HCT116 (cell line): ENCODE data around the gene AGPS. TPM values are rescaled to one million over a fixed set of nuclear protein-coding genes. Genes with fewer than 3 reads are reported as not detected.

Source experiments
- ATAC-seq: fragments of 200-7000 bp; cut with Tn5 transposase; 2 replicates; pipeline ENCODE4 v1.9.1; 2020; ENCODE audit warnings: mild to moderate bottlenecking, moderate library complexity
- BruUV-seq: library from RNA; stranded (reverse); fragments of 400-500 nt; replicated peaks from 2 replicates; lab custom pipeline; 2021; lab: Mats Ljungman, UMichigan
- CTCF ChIA-PET: fragments of 300-600 bp; sonication (Branson Sonifier 250); formaldehyde crosslinking; loops from one replicate; lab custom pipeline; 2021; ENCODE audit warnings: antibody characterized with exemption; lab: Charles Lee
- POLR2A ChIA-PET: fragments of 300-600, 350-600 bp; sonication (Branson Sonifier 250); formaldehyde crosslinking; loops from one replicate; lab custom pipeline; 2021; ENCODE audit warnings: antibody characterized with exemption; lab: Charles Lee
- RAD21 ChIA-PET, 2 experiments: fragments of 300-600 bp; sonication (Branson Sonifier 250); formaldehyde crosslinking; loops; one replicate each; lab custom pipeline; 2023; ENCODE audit warnings: low total read pairs in 2 of 2; ENCODE audit not compliant: uncharacterized antibody in 2 of 2, unreplicated experiment in 2 of 2, low non-redundant PET in 1 of 2; lab: Charles Lee
- DNase-seq: peaks from one replicate; pipeline ENCODE4 v3.0.0-alpha.2; 2010; ENCODE audit warnings: low read depth, low spot score
- H2AFZ ChIP-seq: fragments of 200-600 bp; shearing (Covaris generic), sonication (generic); 2 replicates; pipeline ENCODE4 v1.6.1; 2017; ENCODE audit warnings: low read depth, mixed run types, mixed read lengths, antibody characterized with exemption, low read length; ENCODE audit not compliant: poor library complexity, severe bottlenecking
- H3K27ac ChIP-seq: 2 replicates; pipeline ENCODE4 v1.5.1; 2012; ENCODE audit warnings: low read depth, low read length
- H3K27me3 ChIP-seq: fragments of 200-600 bp; sonication (generic); 2 replicates; pipeline ENCODE4 v1.6.1; 2016; ENCODE audit warnings: mixed run types, low read length, mixed read lengths; ENCODE audit not compliant: insufficient read depth
- H3K36me3 ChIP-seq, 2 experiments: fragments of 200-500 bp in 1 of 2; fragments of 200-600 bp in 1 of 2; sonication (Bioruptor generic) in 1 of 2; sonication (generic) in 1 of 2; 2 replicates each; pipeline versions ENCODE4 v1.5.1 to v1.6.1; 2014 to 2016; ENCODE audit warnings: low read length in 2 of 2, inconsistent platforms in 1 of 2, mixed read lengths in 1 of 2, mixed run types in 1 of 2; ENCODE audit not compliant: insufficient read depth in 2 of 2, control insufficient read depth in 1 of 2
- H3K4me1 ChIP-seq, 2 experiments: fragments of 200-600 bp in 1 of 2; sonication (generic) in 1 of 2; 2 replicates each; pipeline versions ENCODE4 v1.5.1 to v1.6.1; 2012 to 2017; ENCODE audit warnings: low read length in 2 of 2, inconsistent platforms in 1 of 2, mild to moderate bottlenecking in 1 of 2, mixed read lengths in 1 of 2, mixed run types in 1 of 2, moderate library complexity in 1 of 2; ENCODE audit not compliant: insufficient read depth in 2 of 2, control insufficient read depth in 1 of 2
- H3K4me2 ChIP-seq: fragments of 200-600 bp; sonication (generic); 2 replicates; pipeline ENCODE4 v1.6.1; 2017; ENCODE audit warnings: mixed run types, low read length, mixed read lengths
- H3K4me3 ChIP-seq, 2 experiments: fragments of 200-600 bp in 1 of 2; sonication (generic) in 1 of 2; replicated peaks in 1 of 2; 2 replicates each; pipeline ENCODE4 v1.5.1; 2011 to 2016; ENCODE audit warnings: low read length in 2 of 2, control low read depth in 1 of 2, low read depth in 1 of 2, mild to moderate bottlenecking in 1 of 2, mixed read lengths in 1 of 2, mixed run types in 1 of 2
- H3K79me2 ChIP-seq: fragments of 200-600 bp; sonication (generic); 2 replicates; pipeline ENCODE4 v1.6.1; 2017; ENCODE audit warnings: mild to moderate bottlenecking, mixed run types, low read length, moderate library complexity, mixed read lengths; ENCODE audit not compliant: insufficient read depth
- H3K9ac ChIP-seq: fragments of 200-600 bp; sonication (generic); 2 replicates; pipeline ENCODE4 v1.6.1; 2016; ENCODE audit warnings: low read length, mixed read lengths
- H3K9me2 ChIP-seq: fragments of 200-600 bp; sonication (generic), shearing (Covaris generic); 2 replicates; pipeline ENCODE4 v1.6.1; 2017; ENCODE audit warnings: mixed run types, mild to moderate bottlenecking, moderate library complexity; ENCODE audit not compliant: insufficient read depth
- H3K9me3 ChIP-seq, 2 experiments: fragments of 200-500 bp in 1 of 2; fragments of 200-600 bp in 1 of 2; sonication (Bioruptor generic) in 1 of 2; sonication (generic) in 1 of 2; 2 replicates each; pipeline ENCODE4 v1.6.1; 2014 to 2017; ENCODE audit warnings: low read length in 2 of 2, mixed read lengths in 2 of 2, inconsistent platforms in 1 of 2, low read depth in 1 of 2, mild to moderate bottlenecking in 1 of 2, mixed run types in 1 of 2, moderate library complexity in 1 of 2; ENCODE audit not compliant: control insufficient read depth in 1 of 2, insufficient read depth in 1 of 2
- H4K20me1 ChIP-seq: fragments of 200-600 bp; sonication (generic), shearing (Covaris generic); 2 replicates; pipeline ENCODE4 v1.6.1; 2017; ENCODE audit warnings: mixed run types, mild to moderate bottlenecking, moderate library complexity; ENCODE audit not compliant: insufficient read depth
- ELF1 ChIP-seq: IDR thresholded peaks from 2 replicates; pipeline ENCODE4 v1.6.1; 2012; ENCODE audit warnings: low read depth, borderline replicate concordance
- JUND ChIP-seq: IDR thresholded peaks from 2 replicates; pipeline ENCODE4 v1.6.1; 2012
- MAX ChIP-seq: IDR thresholded peaks from 2 replicates; pipeline ENCODE4 v1.6.1; 2012
- POLR2AphosphoS5 ChIP-seq: IDR thresholded peaks from 2 replicates; pipeline ENCODE4 v1.6.1; 2011; ENCODE audit warnings: mild to moderate bottlenecking, low read depth, low read length, moderate library complexity
- RAD21 ChIP-seq: IDR thresholded peaks from 2 replicates; pipeline ENCODE4 v1.6.1; 2012; ENCODE audit warnings: low read depth, mild to moderate bottlenecking
- SIN3A ChIP-seq: IDR thresholded peaks from 2 replicates; pipeline ENCODE4 v1.6.1; 2012; ENCODE audit warnings: low read depth
- SP1 ChIP-seq: IDR thresholded peaks from 2 replicates; pipeline ENCODE4 v1.6.1; 2012; ENCODE audit warnings: low read depth
- SRF ChIP-seq: IDR thresholded peaks from 2 replicates; pipeline ENCODE4 v1.6.1; 2012; ENCODE audit warnings: low read depth
- TCF7L2 ChIP-seq: IDR thresholded peaks from 2 replicates; pipeline ENCODE4 v1.7.0; 2011; ENCODE audit warnings: borderline replicate concordance, inconsistent platforms; ENCODE audit not compliant: insufficient read depth, insufficient read length; ENCODE audit errors: extremely low read depth
- YY1 ChIP-seq: IDR thresholded peaks from 2 replicates; pipeline ENCODE4 v1.6.1; 2011; ENCODE audit warnings: low read length, low read depth, moderate library complexity, mild to moderate bottlenecking; ENCODE audit not compliant: insufficient replicate concordance; ENCODE audit errors: extremely low read depth
- ZBTB33 ChIP-seq: IDR thresholded peaks from 2 replicates; pipeline ENCODE4 v1.6.1; 2011; ENCODE audit warnings: mild to moderate bottlenecking, low read length, moderate library complexity; ENCODE audit not compliant: insufficient replicate concordance; ENCODE audit errors: extremely low read depth
- intact Hi-C: fragments of 100-400 bp; cut with micrococcal nuclease; formaldehyde crosslinking; loops from 2 replicates; pipeline ENCODE4 v1.10.0; 2022
- total RNA-seq: library from RNA; stranded (reverse); gene quantifications from one replicate; pipeline ENCODE4 v1.2.1, GENCODE V29; 2021; ENCODE audit not compliant: unreplicated experiment

AGPS gene
- total RNA-seq, 1 experiment from 2014 or later = 66.6 TPM

- ATAC-seq (no peak), DNase-seq (no peak)
- Histone ChIP-seq H4K20me1 (no peaks in the 10 kb centered on the region), H2AFZ (no peak overlapping the region), H3K4me1 (no peaks in the 10 kb centered on the region; a peak in 1 of 4 replicates), H3K9me3 (no peaks in the 10 kb centered on the region), H3K79me2 (no peaks in the 10 kb centered on the region), H3K36me3 (no peaks in the 10 kb centered on the region), H3K4me3 (no peak overlapping the region), H3K9ac (no peak overlapping the region), H3K27me3 (no peaks in the 10 kb centered on the region), H3K27ac (no peak overlapping the region), H3K9me2 (no peaks in the 10 kb centered on the region), H3K4me2 (no peak overlapping the region)
- no TSS peak for BruUV-seq
- ChIA-PET CTCF (no interaction called here), RAD21 (no interaction called here), POLR2A (no interaction called here)
- intact Hi-C loops = no loop called here
- TF ChIP-seq RAD21 = no peak
- TF ChIP-seq POLR2AphosphoS5 = no peak
- TF ChIP-seq JUND = no peak
- no peak for TF ChIP-seq YY1
- TF ChIP-seq SRF = no peak
- TF ChIP-seq SIN3A = no peak
- TF ChIP-seq ELF1 = no peak
- TF ChIP-seq TCF7L2 = no peak
- no peak for TF ChIP-seq ZBTB33
- TF ChIP-seq SP1 = no peak
- no peak for TF ChIP-seq MAX
Measured at GRCh38 chr2:177579486-177580036, 187.0 kb downstream of the AGPS start.
